ENCODE results near the gene CTCF.
"Not testable (repeated sequence)": the region's sequence is repeated elsewhere in the genome, so short reads cannot be mapped to it uniquely, and the experiment has no call there.

Gene CTCF

GRCh38 chr16:67562526-67562917, at the start of gene CTCF:
Gene CTCF (plus strand): TSS chr16:67562526. CDS start chr16:67610833, 48,307 bp downstream.
- peak; percentile 64 to 66 for DNase-seq (ENCODE audit: extremely low read depth in 1 of 2, low read depth in 1 of 2)

GRCh38 chr16:67513892-67514291, 48.4 kb upstream of the CTCF start:
- not testable (repeated sequence) for DNase-seq (ENCODE audit: extremely low read depth in 1 of 2, low read depth in 1 of 2)

GRCh38 chr16:67514382-67514828, 47.9 kb upstream of the CTCF start:
- peak; percentile 37 to 74 for DNase-seq (ENCODE audit: extremely low read depth in 1 of 2, low read depth in 1 of 2)

GRCh38 chr16:67516296-67517154, 45.8 kb upstream of the CTCF start:
- no peak for DNase-seq (ENCODE audit: extremely low read depth in 1 of 2, low read depth in 1 of 2)

GRCh38 chr16:67517155-67517445, 45.2 kb upstream of the CTCF start:
- DNase-seq (ENCODE audit: extremely low read depth in 1 of 2, low read depth in 1 of 2), result no peak

GRCh38 chr16:67517661-67518423, 44.5 kb upstream of the CTCF start:
- no peak for DNase-seq (ENCODE audit: extremely low read depth in 1 of 2, low read depth in 1 of 2)

GRCh38 chr16:67518676-67519075, 43.6 kb upstream of the CTCF start:
- DNase-seq (ENCODE audit: extremely low read depth in 1 of 2, low read depth in 1 of 2), result no peak

GRCh38 chr16:67519242-67519641, 43.1 kb upstream of the CTCF start:
- DNase-seq (ENCODE audit: extremely low read depth in 1 of 2, low read depth in 1 of 2), result no peak

GRCh38 chr16:67521095-67521804, 41.1 kb upstream of the CTCF start:
- peak; percentile 89 to 95 for DNase-seq (ENCODE audit: extremely low read depth in 1 of 2, low read depth in 1 of 2)

GRCh38 chr16:67525176-67525860, 37.0 kb upstream of the CTCF start:
- no peak for DNase-seq (ENCODE audit: extremely low read depth in 1 of 2, low read depth in 1 of 2)

GRCh38 chr16:67526149-67526791, 36.1 kb upstream of the CTCF start:
- DNase-seq (ENCODE audit: extremely low read depth in 1 of 2, low read depth in 1 of 2), result no peak

- no peak for DNase-seq (ENCODE audit: extremely low read depth in 1 of 2, low read depth in 1 of 2)
Measured at GRCh38 chr16:67528222-67528869, 34.0 kb upstream of the CTCF start, which contains the start of gene RIPOR1. Gene RIPOR1 (plus strand): TSS chr16:67528829. CDS start chr16:67538447, 9,618 bp downstream.

GRCh38 chr16:67528870-67529581, 33.3 kb upstream of the CTCF start:
- DNase-seq (ENCODE audit: extremely low read depth in 1 of 2, low read depth in 1 of 2), result no peak

- DNase-seq (ENCODE audit: extremely low read depth in 1 of 2, low read depth in 1 of 2), result no peak
Measured at GRCh38 chr16:67529582-67530012, 32.7 kb upstream of the CTCF start.

- DNase-seq (ENCODE audit: extremely low read depth in 1 of 2, low read depth in 1 of 2), result no peak
Measured at GRCh38 chr16:67530013-67530939, 32.0 kb upstream of the CTCF start.

GRCh38 chr16:67531247-67531646, 31.1 kb upstream of the CTCF start:
- no peak for DNase-seq (ENCODE audit: extremely low read depth in 1 of 2, low read depth in 1 of 2)

- DNase-seq (ENCODE audit: extremely low read depth in 1 of 2, low read depth in 1 of 2), result no peak
Measured at GRCh38 chr16:67533024-67533560, 29.2 kb upstream of the CTCF start.

GRCh38 chr16:67533987-67534386, 28.3 kb upstream of the CTCF start:
- DNase-seq (ENCODE audit: extremely low read depth in 1 of 2, low read depth in 1 of 2), result not testable (repeated sequence)
